Activated T-helper 1 cell treated with anti-CD3 and anti-CD28 coated beads, Interleukin-12 subunit alpha, Interleukin-12 subunit beta, Interleukin-2, Interleukin-4 antibody, amounts not matched to agents 30 ng/mL and 10 ng/mL and 1 ng/mL, durations not matched to agents 14 hours and 24 hours and 36 hours (primary cell): ENCODE data around the gene FAM171A1. TPM values are rescaled to one million over a fixed set of nuclear protein-coding genes. Genes with fewer than 3 reads are reported as not detected.

Experiments
- DNase-seq: peaks from one replicate; pipeline ENCODE4 v3.0.0; 2021; ENCODE audit warnings: low spot score
- H3K27ac Mint-ChIP-seq: one replicate; pipeline ENCODE4 v1.8.0; 2021; ENCODE audit warnings: mild to moderate bottlenecking, mixed read lengths
- H3K27me3 Mint-ChIP-seq: one replicate; pipeline ENCODE4 v1.8.0; 2022; ENCODE audit warnings: mild to moderate bottlenecking, moderate library complexity, mixed read lengths; ENCODE audit not compliant: insufficient read depth
- H3K36me3 Mint-ChIP-seq: one replicate; pipeline ENCODE4 v1.8.0; 2021; ENCODE audit warnings: low read depth, mixed read lengths
- H3K4me1 Mint-ChIP-seq: one replicate; pipeline ENCODE4 v1.8.0; 2021; ENCODE audit warnings: low read depth, mixed read lengths
- H3K4me3 Mint-ChIP-seq: one replicate; pipeline ENCODE4 v1.8.0; 2021; ENCODE audit warnings: mild to moderate bottlenecking, moderate library complexity, mixed read lengths
- H3K9me3 Mint-ChIP-seq: one replicate; pipeline ENCODE4 v1.8.0; 2021; ENCODE audit warnings: mixed read lengths
- intact Hi-C: fragments of 100-400 bp; cut with micrococcal nuclease; formaldehyde crosslinking; loops from one replicate; pipeline ENCODE4 v1.15.1; 2024
- total RNA-seq: library from RNA; stranded (reverse); gene quantifications from 2 replicates; pipeline ENCODE4 v1.2.3, GENCODE V29; 2022

FAM171A1 gene
- total RNA-seq, 1 donor from 2014 or later, result 0.96 TPM

DNA sequence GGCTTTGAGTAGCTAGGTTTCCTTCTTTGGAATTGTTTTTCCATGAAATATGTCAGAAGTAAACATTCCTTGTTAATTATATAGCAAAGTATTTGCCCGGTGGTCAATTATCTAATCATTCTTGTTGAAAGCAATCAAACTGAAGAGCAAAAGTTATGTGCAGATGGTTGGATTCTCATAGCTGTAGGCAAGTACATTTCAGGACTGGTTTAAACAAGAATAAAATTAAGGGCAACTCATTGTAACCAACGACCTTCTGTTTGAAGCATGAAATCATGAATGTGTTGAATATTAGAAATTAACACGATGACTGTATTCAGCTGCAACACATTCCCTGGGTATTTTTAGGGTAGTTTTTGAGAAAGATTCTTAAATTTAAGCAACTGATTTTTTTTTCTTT lies 140.8 kb downstream of the FAM171A1 start:
- Mint-ChIP-seq H3K4me1 (no peaks in the 10 kb centered on the region), H3K27me3 (peaks cover 4% of the 10 kb centered on the region), H3K9me3 (peaks cover 3% of the 10 kb centered on the region), H3K27ac (no peak overlapping the region), H3K36me3 (no peaks in the 10 kb centered on the region), H3K4me3 (no peak overlapping the region)
- no peak for DNase-seq
- intact Hi-C loops, result no loop called here

DNA sequence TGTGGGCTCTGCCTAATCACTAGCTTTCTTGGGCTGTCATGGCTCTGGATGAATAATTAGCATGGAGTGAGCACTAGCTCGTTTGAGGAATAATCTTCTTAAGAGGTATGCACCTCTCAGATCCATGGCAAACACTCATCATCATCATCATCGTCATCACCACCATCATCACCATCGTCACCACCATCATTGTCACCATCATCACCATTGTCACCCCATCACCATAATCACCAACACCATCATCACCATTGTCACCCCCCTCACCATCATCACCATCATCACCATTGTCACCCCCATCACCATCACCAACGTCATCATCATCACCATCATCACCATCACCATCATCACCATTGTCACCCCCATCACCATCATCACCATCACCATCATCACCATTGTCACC lies 141.8 kb downstream of the FAM171A1 start:
- no peak overlapping the region for H3K4me3 Mint-ChIP-seq
- intact Hi-C loops, result no loop called here
- no peaks in the 10 kb centered on the region for H3K36me3 Mint-ChIP-seq
- no peak overlapping the region for H3K27ac Mint-ChIP-seq
- peaks cover 3% of the 10 kb centered on the region for H3K9me3 Mint-ChIP-seq
- peaks cover 4% of the 10 kb centered on the region for H3K27me3 Mint-ChIP-seq
- H3K4me1 Mint-ChIP-seq, result no peaks in the 10 kb centered on the region
- no peak for DNase-seq

DNA sequence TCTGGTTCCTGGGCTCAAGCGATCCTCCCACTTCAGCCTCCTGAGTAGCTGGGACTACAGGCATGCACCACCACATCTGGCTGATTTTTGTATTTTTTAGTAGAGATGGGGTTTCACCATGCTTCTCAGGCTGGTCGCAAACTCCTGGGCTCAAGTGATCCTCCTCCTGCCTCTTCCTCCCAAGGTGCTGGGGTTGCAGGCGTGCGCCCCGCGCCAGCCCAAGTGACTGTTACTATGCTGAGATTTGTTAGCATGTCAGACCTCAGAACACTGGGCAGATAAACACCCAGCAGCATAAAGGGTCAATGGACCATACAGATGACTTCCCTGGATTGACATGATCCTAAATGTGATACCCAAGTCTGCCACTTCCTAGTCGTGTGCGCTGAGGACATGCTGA lies 142.7 kb downstream of the FAM171A1 start:
- no peaks in the 10 kb centered on the region for H3K4me1 Mint-ChIP-seq
- H3K27me3 Mint-ChIP-seq, result peaks cover 4% of the 10 kb centered on the region
- intact Hi-C loops, result no loop called here
- H3K27ac Mint-ChIP-seq, result no peak overlapping the region
- no peak overlapping the region for H3K4me3 Mint-ChIP-seq
- H3K36me3 Mint-ChIP-seq, result no peaks in the 10 kb centered on the region
- no peak for DNase-seq
- H3K9me3 Mint-ChIP-seq, result peaks cover 7% of the 10 kb centered on the region

DNA sequence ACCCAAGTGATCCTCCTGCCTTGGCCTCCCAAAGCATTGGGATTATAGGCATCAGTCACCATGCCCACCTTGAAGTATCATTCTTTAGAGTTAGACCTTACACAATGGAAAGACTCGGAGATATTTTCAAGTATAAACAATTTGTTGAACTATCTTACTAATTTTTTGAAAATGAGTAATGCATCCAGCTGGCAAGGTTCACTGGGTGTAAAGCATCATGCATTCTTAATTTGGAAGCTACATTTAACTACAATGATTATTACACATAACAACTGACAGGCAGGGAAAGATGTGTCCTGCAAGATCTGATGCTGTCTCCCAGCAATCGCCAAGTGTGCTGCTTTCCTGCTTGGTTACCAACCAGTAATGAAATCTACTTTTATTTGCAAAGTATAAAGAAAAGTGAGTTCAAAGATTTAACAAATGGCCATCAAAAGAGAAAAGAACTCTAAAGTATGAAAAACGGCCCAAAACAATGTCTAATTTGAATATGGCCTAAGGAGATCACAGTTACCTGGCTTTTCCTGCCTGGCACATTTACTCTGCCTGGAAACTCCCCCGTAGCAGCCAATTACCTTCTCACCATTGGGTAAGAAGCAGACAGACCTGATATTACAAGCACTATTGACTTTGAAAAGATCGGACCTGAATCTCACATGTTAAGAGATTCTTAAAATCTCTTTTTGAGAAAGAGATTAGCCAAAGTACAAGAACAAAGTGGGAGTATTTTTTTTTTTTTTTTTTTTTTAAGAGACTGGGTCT lies 143.3 kb downstream of the FAM171A1 start:
- intact Hi-C loops, result no loop called here
- Mint-ChIP-seq H3K36me3 (no peaks in the 10 kb centered on the region), H3K27me3 (peaks cover 4% of the 10 kb centered on the region), H3K4me1 (no peaks in the 10 kb centered on the region), H3K27ac (no peak overlapping the region), H3K9me3 (peaks cover 7% of the 10 kb centered on the region), H3K4me3 (no peak overlapping the region)
- DNase-seq, result no peak

DNA sequence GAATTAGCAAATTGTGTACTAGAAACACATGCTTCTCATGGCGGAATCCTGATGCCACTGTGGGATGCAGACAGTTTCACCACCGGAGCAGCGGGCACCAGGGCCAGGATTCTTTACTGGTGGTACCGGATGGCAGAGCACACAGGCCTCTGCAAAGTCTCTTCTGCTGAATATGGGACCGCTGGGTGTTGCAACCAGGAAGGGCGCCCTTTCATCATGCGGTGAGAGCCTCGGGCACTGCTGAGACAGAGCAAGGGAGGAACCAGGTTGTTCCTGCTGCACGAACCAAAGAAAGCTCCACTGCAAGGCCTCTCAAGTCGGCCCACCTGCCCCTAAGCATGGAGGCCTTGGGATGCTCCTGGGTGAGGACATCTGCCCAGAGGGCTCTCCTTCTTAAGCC lies 145.6 kb downstream of the FAM171A1 start:
- Mint-ChIP-seq H3K36me3 (no peaks in the 10 kb centered on the region), H3K27me3 (peaks cover 4% of the 10 kb centered on the region), H3K9me3 (peaks cover 7% of the 10 kb centered on the region), H3K4me1 (no peaks in the 10 kb centered on the region), H3K4me3 (no peak overlapping the region), H3K27ac (no peak overlapping the region)
- DNase-seq, result no peak
- intact Hi-C loops, result no loop called here

DNA sequence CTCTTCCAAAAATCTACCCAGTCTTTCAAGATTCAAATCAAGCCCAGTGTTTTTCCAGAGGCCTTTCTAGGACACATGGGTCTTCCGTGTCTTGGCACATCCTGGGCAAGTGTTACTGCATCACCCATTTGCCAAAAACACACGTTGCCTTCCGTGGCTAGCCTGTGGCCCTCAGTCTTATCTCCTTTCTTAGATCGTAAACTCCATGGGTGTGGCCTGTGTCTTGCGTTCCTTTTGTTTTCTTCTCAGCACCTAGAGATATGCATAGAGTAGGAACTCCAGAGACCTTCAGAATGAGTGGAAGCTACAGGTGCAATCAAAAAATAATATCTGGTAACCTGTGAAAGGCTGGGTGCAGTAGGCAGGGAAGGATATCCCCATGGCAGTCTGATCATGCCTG lies 146.1 kb downstream of the FAM171A1 start:
- Mint-ChIP-seq H3K9me3 (peaks cover 7% of the 10 kb centered on the region), H3K27me3 (peaks cover 4% of the 10 kb centered on the region), H3K36me3 (no peaks in the 10 kb centered on the region), H3K4me3 (no peak overlapping the region), H3K27ac (no peak overlapping the region), H3K4me1 (no peaks in the 10 kb centered on the region)
- intact Hi-C loops, result no loop called here
- no peak for DNase-seq

DNA sequence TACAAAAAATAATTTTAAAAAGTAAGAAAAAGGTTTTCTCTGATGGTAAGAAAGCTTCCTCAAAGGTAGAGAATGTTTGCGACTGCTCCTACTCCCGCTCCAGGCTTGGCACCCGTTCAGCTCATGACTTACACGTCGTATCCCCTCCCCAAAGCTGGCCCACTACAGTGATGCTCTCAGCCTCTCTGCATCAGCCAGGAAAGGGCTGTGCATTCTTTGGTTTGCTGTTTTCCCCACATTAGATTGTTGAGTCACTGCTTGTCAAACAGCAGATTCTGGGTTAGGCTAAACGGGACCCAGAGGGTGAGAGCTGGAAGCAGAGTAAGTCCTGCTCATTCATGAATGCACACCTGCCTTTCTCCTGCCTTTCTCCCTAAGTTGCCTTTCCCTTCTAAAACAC lies 147.9 kb downstream of the FAM171A1 start:
- Mint-ChIP-seq H3K9me3 (peaks cover 4% of the 10 kb centered on the region), H3K4me3 (no peak overlapping the region), H3K36me3 (no peaks in the 10 kb centered on the region), H3K4me1 (no peaks in the 10 kb centered on the region), H3K27me3 (peaks cover 4% of the 10 kb centered on the region), H3K27ac (no peak overlapping the region)
- DNase-seq, result no peak
- intact Hi-C loops, result no loop called here

DNA sequence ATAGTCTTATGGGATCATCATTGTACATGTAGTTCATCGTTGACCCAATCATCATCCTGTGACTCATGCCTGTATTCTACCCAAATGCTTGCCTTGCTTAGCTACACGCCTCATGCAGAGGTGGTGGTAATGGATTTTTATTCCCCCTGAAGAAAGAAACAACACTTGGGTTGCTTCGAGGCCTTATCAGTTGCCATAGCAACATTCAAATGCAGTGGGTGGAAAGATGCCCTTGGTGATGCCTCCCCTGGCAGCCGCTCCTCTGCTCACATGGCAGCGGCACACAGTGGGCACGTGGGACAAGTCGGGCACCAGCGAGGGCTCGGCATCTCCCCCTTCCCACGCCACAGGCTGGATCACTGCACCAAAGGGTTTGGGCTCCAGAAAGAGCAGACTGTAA lies 148.6 kb downstream of the FAM171A1 start:
- DNase-seq, result no peak
- Mint-ChIP-seq H3K36me3 (no peaks in the 10 kb centered on the region), H3K27me3 (peaks cover 4% of the 10 kb centered on the region), H3K27ac (no peak overlapping the region), H3K9me3 (peaks cover 4% of the 10 kb centered on the region), H3K4me1 (no peaks in the 10 kb centered on the region), H3K4me3 (no peak overlapping the region)
- intact Hi-C loops, result no loop called here

DNA sequence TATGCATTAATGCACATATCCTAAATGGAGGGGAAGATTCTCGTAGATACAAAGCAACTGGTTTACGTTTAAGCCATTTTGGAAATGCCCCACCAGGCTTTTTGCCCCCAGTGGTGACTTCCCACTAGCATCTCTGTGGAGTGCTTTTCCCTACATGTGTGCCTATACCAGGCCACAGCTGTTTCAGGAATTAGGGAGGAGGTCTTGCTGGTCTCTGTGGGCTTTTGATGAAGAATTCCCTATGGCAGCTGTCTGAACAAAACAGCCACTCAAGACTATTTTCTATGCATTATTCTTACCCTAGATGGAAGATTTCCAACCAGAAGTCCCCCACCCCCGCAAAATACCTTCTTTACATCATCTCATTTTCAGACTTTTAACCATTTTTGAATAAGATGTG lies 150.6 kb downstream of the FAM171A1 start:
- H3K27ac Mint-ChIP-seq, result no peak overlapping the region
- intact Hi-C loops, result no loop called here
- no peaks in the 10 kb centered on the region for H3K4me1 Mint-ChIP-seq
- H3K4me3 Mint-ChIP-seq, result no peak overlapping the region
- H3K27me3 Mint-ChIP-seq, result peaks cover 1% of the 10 kb centered on the region
- DNase-seq, result no peak
- peaks cover 4% of the 10 kb centered on the region for H3K9me3 Mint-ChIP-seq
- no peaks in the 10 kb centered on the region for H3K36me3 Mint-ChIP-seq

DNA sequence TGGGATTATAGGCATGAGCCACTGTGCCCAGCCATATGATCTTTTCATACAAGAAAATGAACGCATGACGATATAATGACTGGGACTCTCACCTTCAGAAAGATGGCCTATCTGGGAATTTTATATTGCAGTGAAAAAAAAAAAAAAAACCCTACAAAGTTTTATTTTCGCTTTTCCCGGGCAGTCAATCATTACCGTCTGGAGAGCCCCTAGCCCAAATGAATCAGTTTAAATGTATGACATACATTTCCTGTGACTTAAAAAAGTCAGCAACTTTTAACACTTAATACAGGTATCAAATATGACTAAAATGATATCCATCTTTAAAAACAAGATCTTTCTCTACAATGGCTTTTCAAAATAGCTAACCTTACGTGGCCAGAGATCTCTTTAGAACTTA lies 154.4 kb downstream of the FAM171A1 start:
- peaks cover 2% of the 10 kb centered on the region for H3K27me3 Mint-ChIP-seq
- no peak overlapping the region for H3K4me3 Mint-ChIP-seq
- no peaks in the 10 kb centered on the region for H3K4me1 Mint-ChIP-seq
- H3K36me3 Mint-ChIP-seq, result no peaks in the 10 kb centered on the region
- intact Hi-C loops, result no loop called here
- H3K27ac Mint-ChIP-seq, result no peak overlapping the region
- no peak for DNase-seq
- no peaks in the 10 kb centered on the region for H3K9me3 Mint-ChIP-seq

DNA sequence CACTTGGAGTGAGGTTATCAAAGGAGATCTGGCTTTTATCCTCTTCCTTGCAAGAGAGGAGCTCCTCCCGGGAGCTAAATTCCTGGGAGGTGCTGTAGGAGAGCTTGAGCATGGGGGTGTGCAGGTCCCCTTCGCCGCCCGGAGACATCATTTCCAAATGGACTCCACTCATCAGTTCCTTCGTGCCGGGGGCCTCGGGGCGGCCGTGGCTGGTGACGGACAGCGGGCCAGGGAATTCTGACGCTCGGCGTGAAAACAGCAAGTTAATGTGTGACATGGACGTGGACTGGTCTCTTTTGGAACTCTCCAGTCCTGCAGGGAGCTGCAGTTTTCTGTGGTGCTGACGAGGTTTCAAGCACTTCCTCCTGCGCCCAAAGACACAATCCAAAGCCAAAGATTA lies 156.9 kb downstream of the FAM171A1 start:
- intact Hi-C loops, result no loop called here
- Mint-ChIP-seq H3K27me3 (peaks cover 2% of the 10 kb centered on the region), H3K4me1 (peaks cover 18% of the 10 kb centered on the region), H3K36me3 (no peaks in the 10 kb centered on the region), H3K4me3 (no peak overlapping the region), H3K27ac (no peak overlapping the region), H3K9me3 (no peaks in the 10 kb centered on the region)
- no peak for DNase-seq

DNA sequence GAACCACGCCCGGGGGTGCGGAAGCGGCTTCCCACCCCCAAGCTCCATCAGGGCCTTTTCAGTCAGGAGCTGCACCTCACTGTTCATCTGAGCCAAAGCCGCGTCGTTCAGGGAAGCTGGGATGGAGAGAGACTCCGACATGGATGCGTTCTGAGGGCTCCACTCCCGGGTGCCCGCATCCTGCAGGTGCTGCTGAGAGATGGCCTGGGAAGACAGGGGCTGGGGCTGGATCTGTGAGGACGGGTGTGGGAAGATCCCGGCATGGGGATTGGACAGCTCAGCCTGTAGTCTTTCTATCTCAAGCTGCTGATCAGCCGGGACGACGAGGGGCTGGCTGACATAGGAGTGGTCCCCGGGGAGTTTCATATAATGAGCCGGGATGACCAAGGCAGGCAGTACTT lies 157.6 kb downstream of the FAM171A1 start:
- Mint-ChIP-seq H3K36me3 (no peaks in the 10 kb centered on the region), H3K27me3 (peaks cover 2% of the 10 kb centered on the region), H3K4me1 (peaks cover 25% of the 10 kb centered on the region), H3K27ac (no peak overlapping the region), H3K4me3 (no peak overlapping the region), H3K9me3 (no peaks in the 10 kb centered on the region)
- intact Hi-C loops, result no loop called here
- no peak for DNase-seq

DNA sequence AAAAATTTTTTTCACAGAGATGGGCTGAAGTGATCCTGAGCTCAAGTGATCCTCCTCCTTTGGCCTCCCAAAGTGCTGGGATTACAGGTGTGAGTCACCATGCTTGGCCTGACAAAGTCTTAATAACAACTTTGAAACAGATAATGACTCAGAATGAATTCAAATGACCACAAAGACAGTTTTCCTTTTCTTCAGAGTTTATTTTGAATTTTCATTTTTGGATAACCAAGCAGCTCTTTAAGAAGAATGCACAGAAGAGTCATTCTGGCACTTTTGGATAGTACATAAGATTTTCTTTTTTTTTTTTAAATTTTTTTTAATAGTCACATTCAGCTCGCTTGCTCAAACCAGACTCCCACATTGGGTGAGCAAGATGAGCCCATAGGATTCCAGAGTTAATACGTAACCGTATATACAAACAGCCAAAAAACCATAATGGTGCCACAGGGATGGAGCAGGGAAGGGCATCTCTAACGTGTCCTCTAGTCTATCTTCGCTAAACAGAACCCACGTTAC lies 159.6 kb downstream of the FAM171A1 start:
- H3K27me3 Mint-ChIP-seq, result peaks cover 2% of the 10 kb centered on the region
- H3K4me3 Mint-ChIP-seq, result no peak overlapping the region
- H3K27ac Mint-ChIP-seq, result no peak overlapping the region
- H3K36me3 Mint-ChIP-seq, result peaks cover 1% of the 10 kb centered on the region
- H3K4me1 Mint-ChIP-seq, result peaks cover 44% of the 10 kb centered on the region
- H3K9me3 Mint-ChIP-seq, result peaks cover 2% of the 10 kb centered on the region
- no peak for DNase-seq
- intact Hi-C loops, result no loop called here

DNA sequence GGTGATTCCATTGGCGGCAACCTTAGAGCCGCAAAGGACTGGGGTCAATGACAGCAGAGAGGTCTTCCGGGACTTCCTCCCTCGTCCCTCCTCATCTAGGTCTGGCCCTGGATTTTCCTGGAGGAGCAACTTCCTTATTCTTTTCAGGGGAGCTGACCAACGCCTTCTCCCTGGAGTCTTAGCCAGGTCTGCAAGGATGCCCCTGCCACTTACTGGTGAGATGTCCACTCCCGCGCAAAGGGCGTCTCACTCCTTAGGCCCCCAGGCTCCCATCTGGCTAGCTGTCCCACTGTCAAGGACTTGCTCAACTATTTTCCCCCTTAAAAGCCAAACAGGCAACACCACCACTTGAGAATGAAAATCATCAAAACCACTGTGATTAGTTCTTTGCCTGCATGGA lies 160.6 kb downstream of the FAM171A1 start:
- H3K9me3 Mint-ChIP-seq, result peaks cover 3% of the 10 kb centered on the region
- DNase-seq, result no peak
- no peak overlapping the region for H3K4me3 Mint-ChIP-seq
- H3K27ac Mint-ChIP-seq, result no peak overlapping the region
- peaks cover 1% of the 10 kb centered on the region for H3K27me3 Mint-ChIP-seq
- peaks cover 50% of the 10 kb centered on the region for H3K4me1 Mint-ChIP-seq
- intact Hi-C loops, result no loop called here
- peaks cover 2% of the 10 kb centered on the region for H3K36me3 Mint-ChIP-seq
